ENCODE measurements around the gene LANCL1. TPM values are rescaled to one million over a fixed set of nuclear protein-coding genes. Genes with fewer than 3 reads are reported as not detected.

LANCL1 gene
- total RNA-seq, 1 experiment from 2014 or later = 30.6 TPM

GRCh38 chr2:210442878-210443277 is 33.7 kb downstream of the LANCL1 start:
- Mint-ChIP-seq H3K4me3 (ENCODE audit: unreplicated experiment) (no peak overlapping the region), H3K27ac (ENCODE audit: unreplicated experiment) (no peak overlapping the region)
- POLR2A ChIA-PET = no interaction called here

GRCh38 chr2:210442457-210442856 is 34.1 kb downstream of the LANCL1 start:
- intact Hi-C loops (cut with micrococcal nuclease; ENCODE audit: unreplicated experiment) = no loop called here
- Mint-ChIP-seq H3K4me1 (ENCODE audit: low read depth, unreplicated experiment) (no peaks in the 10 kb centered on the region), H3K27me3 (ENCODE audit: insufficient read depth, unreplicated experiment) (no peaks in the 10 kb centered on the region), H3K36me3 (ENCODE audit: insufficient read depth, unreplicated experiment) (peaks cover 5% of the 10 kb centered on the region), H3K9me3 (ENCODE audit: unreplicated experiment) (no peaks in the 10 kb centered on the region), H3K27ac (ENCODE audit: unreplicated experiment) (no peak overlapping the region), H3K4me3 (ENCODE audit: unreplicated experiment) (no peak overlapping the region)
- BruUV-seq (replicated peaks) = no TSS peak
- no peaks in the 10 kb centered on the region for H3K4me1 ChIP-seq
- H3K9me3 ChIP-seq = no peaks in the 10 kb centered on the region
- TF ChIP-seq, protein P1, sequence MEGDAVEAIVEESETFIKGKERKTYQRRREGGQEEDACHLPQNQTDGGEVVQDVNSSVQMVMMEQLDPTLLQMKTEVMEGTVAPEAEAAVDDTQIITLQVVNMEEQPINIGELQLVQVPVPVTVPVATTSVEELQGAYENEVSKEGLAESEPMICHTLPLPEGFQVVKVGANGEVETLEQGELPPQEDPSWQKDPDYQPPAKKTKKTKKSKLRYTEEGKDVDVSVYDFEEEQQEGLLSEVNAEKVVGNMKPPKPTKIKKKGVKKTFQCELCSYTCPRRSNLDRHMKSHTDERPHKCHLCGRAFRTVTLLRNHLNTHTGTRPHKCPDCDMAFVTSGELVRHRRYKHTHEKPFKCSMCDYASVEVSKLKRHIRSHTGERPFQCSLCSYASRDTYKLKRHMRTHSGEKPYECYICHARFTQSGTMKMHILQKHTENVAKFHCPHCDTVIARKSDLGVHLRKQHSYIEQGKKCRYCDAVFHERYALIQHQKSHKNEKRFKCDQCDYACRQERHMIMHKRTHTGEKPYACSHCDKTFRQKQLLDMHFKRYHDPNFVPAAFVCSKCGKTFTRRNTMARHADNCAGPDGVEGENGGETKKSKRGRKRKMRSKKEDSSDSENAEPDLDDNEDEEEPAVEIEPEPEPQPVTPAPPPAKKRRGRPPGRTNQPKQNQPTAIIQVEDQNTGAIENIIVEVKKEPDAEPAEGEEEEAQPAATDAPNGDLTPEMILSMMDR (IDR thresholded peaks at IDR 0.05; ENCODE audit: insufficient read depth in 1 of 2, low read depth in 1 of 2, low read length in 1 of 2, severe bottlenecking in 1 of 2, unreplicated experiment in 1 of 2) = no peak
- no peak for DNase-seq
- ChIA-PET POLR2A (no interaction called here), CTCF (no interaction called here)
- no peaks in the 10 kb centered on the region for H3K27me3 ChIP-seq (replicated peaks; ENCODE audit: control insufficient read depth, insufficient read depth, low read length)
- no peaks in the 10 kb centered on the region for H3K36me3 ChIP-seq (ENCODE audit: control insufficient read depth, insufficient read depth, low read length)
- no peak overlapping the region for H3K4me3 ChIP-seq (ENCODE audit: low read depth, low read length)

More at GRCh38 chr2:210442878-210443277, 33.7 kb downstream of the LANCL1 start:
- no TSS peak for BruUV-seq (replicated peaks)
- CTCF ChIA-PET = no interaction called here
- Histone ChIP-seq H3K9me3 (no peaks in the 10 kb centered on the region), H3K36me3 (ENCODE audit: control insufficient read depth, insufficient read depth, low read length) (no peaks in the 10 kb centered on the region), H3K27me3 (replicated peaks; ENCODE audit: control insufficient read depth, insufficient read depth, low read length) (no peaks in the 10 kb centered on the region), H3K4me1 (no peaks in the 10 kb centered on the region), H3K4me3 (ENCODE audit: low read depth, low read length) (no peak overlapping the region)
- H3K27me3 Mint-ChIP-seq (ENCODE audit: insufficient read depth, unreplicated experiment) = no peaks in the 10 kb centered on the region
- intact Hi-C loops (cut with micrococcal nuclease; ENCODE audit: unreplicated experiment) = no loop called here
- H3K9me3 Mint-ChIP-seq (ENCODE audit: unreplicated experiment) = peaks cover 2% of the 10 kb centered on the region
- H3K36me3 Mint-ChIP-seq (ENCODE audit: insufficient read depth, unreplicated experiment) = peaks cover 5% of the 10 kb centered on the region
- no peak for DNase-seq
- no peaks in the 10 kb centered on the region for H3K4me1 Mint-ChIP-seq (ENCODE audit: low read depth, unreplicated experiment)
- TF ChIP-seq, protein P1 (IDR thresholded peaks at IDR 0.05; ENCODE audit: insufficient read depth in 1 of 2, low read depth in 1 of 2, low read length in 1 of 2, severe bottlenecking in 1 of 2, unreplicated experiment in 1 of 2) = no peak

GRCh38 chr2:210440206-210440605 is 36.4 kb downstream of the LANCL1 start:
- intact Hi-C loops (cut with micrococcal nuclease; ENCODE audit: unreplicated experiment) = no loop called here
- BruUV-seq (replicated peaks) = no TSS peak
- Mint-ChIP-seq H3K4me3 (ENCODE audit: unreplicated experiment) (no peak overlapping the region), H3K4me1 (ENCODE audit: low read depth, unreplicated experiment) (no peaks in the 10 kb centered on the region), H3K27ac (ENCODE audit: unreplicated experiment) (no peak overlapping the region), H3K9me3 (ENCODE audit: unreplicated experiment) (no peaks in the 10 kb centered on the region), H3K27me3 (ENCODE audit: insufficient read depth, unreplicated experiment) (no peaks in the 10 kb centered on the region), H3K36me3 (ENCODE audit: insufficient read depth, unreplicated experiment) (peaks cover 5% of the 10 kb centered on the region)
- Histone ChIP-seq H3K9me3 (no peaks in the 10 kb centered on the region), H3K27me3 (replicated peaks; ENCODE audit: control insufficient read depth, insufficient read depth, low read length) (no peaks in the 10 kb centered on the region), H3K4me1 (no peaks in the 10 kb centered on the region), H3K36me3 (ENCODE audit: control insufficient read depth, insufficient read depth, low read length) (no peaks in the 10 kb centered on the region), H3K4me3 (ENCODE audit: low read depth, low read length) (no peak overlapping the region)
- POLR2A ChIA-PET = no interaction called here
- DNase-seq = no peak
- TF ChIP-seq, protein P1 (IDR thresholded peaks at IDR 0.05; ENCODE audit: insufficient read depth in 1 of 2, low read depth in 1 of 2, low read length in 1 of 2, severe bottlenecking in 1 of 2, unreplicated experiment in 1 of 2) = no peak
- CTCF ChIA-PET = no interaction called here
